Measurements from ENCODE around the gene TRPV4.
"Not testable (repeated sequence)": the region's sequence is repeated elsewhere in the genome, so short reads cannot be mapped to it uniquely, and the experiment has no call there.

TRPV4 gene

GRCh38 chr12:109833307-109834189 is at the start of gene TRPV4:
Gene TRPV4 (minus strand): TSS chr12:109833398. CDS start chr12:109814796, 18,602 bp downstream.
- DNase-seq (ENCODE audit: low spot score) = peak; percentile 88

GRCh38 chr12:109881752-109882151 is 48.6 kb upstream of the TRPV4 start:
- no peak for DNase-seq (ENCODE audit: low spot score)

- no peak for DNase-seq (ENCODE audit: low spot score)
Measured at GRCh38 chr12:109880938-109881337, 47.7 kb upstream of the TRPV4 start.

GRCh38 chr12:109880043-109880931 is 47.1 kb upstream of the TRPV4 start, which contains the start of gene GLTP:
Gene GLTP (minus strand): TSS chr12:109880541. CDS start chr12:109880374, 167 bp downstream.
- DNase-seq (ENCODE audit: low spot score) = peak; percentile 98

- DNase-seq (ENCODE audit: low spot score) = peak; percentile 39
Measured at GRCh38 chr12:109879351-109880042, 46.3 kb upstream of the TRPV4 start.

GRCh38 chr12:109878749-109879148 is 45.6 kb upstream of the TRPV4 start:
- no peak for DNase-seq (ENCODE audit: low spot score)

GRCh38 chr12:109878247-109878625 is 45.0 kb upstream of the TRPV4 start:
- DNase-seq (ENCODE audit: low spot score) = no peak

GRCh38 chr12:109877504-109878246 is 44.5 kb upstream of the TRPV4 start:
- DNase-seq (ENCODE audit: low spot score) = no peak

GRCh38 chr12:109876406-109876805 is 43.2 kb upstream of the TRPV4 start:
- DNase-seq (ENCODE audit: low spot score) = no peak

GRCh38 chr12:109875572-109876131 is 42.5 kb upstream of the TRPV4 start:
- no peak for DNase-seq (ENCODE audit: low spot score)

GRCh38 chr12:109873653-109874052 is 40.5 kb upstream of the TRPV4 start:
- no peak for DNase-seq (ENCODE audit: low spot score)

- no peak for DNase-seq (ENCODE audit: low spot score)
Measured at GRCh38 chr12:109871668-109872314, 38.6 kb upstream of the TRPV4 start.

GRCh38 chr12:109870648-109871047 is 37.5 kb upstream of the TRPV4 start:
- peak; percentile 36 for DNase-seq (ENCODE audit: low spot score)

GRCh38 chr12:109868182-109869051 is 35.2 kb upstream of the TRPV4 start:
- no peak for DNase-seq (ENCODE audit: low spot score)

- DNase-seq (ENCODE audit: low spot score) = no peak
Measured at GRCh38 chr12:109864916-109865315, 31.7 kb upstream of the TRPV4 start.

- peak; percentile 37 for DNase-seq (ENCODE audit: low spot score)
Measured at GRCh38 chr12:109863847-109864712, 30.9 kb upstream of the TRPV4 start.

GRCh38 chr12:109862491-109862890 is 29.3 kb upstream of the TRPV4 start:
- not testable (repeated sequence) for DNase-seq (ENCODE audit: low spot score)

GRCh38 chr12:109861689-109862314 is 28.6 kb upstream of the TRPV4 start:
- DNase-seq (ENCODE audit: low spot score) = no peak
